GM23338 (cell line): Measurements from ENCODE around the gene ZNF627. TPM values are rescaled to one million over a fixed set of nuclear protein-coding genes. Genes with fewer than 3 reads are reported as not detected.

ENCODE experiments used
- ATAC-seq: fragments of 200-7000 bp; cut with Tn5 transposase; 3 replicates; pipeline ENCODE4 v1.9.1; 2020
- DNase-seq: peaks from one replicate; pipeline ENCODE4 v3.0.0-alpha.2; 2015; ENCODE audit warnings: low spot score
- H2AFZ ChIP-seq: fragments of 200-600 bp; sonication (generic); 2 replicates; pipeline ENCODE4 v1.8.0; 2016; ENCODE audit warnings: antibody characterized with exemption, mild to moderate bottlenecking, moderate library complexity
- H3F3A ChIP-seq: fragments of 200-600 bp; sonication (generic); replicated peaks from 2 replicates; pipeline ENCODE4 v1.8.0; 2017; ENCODE audit warnings: antibody characterized with exemption, mixed run types, low read depth
- H3K27ac ChIP-seq: fragments of 200-600 bp; sonication (generic); 2 replicates; pipeline ENCODE4 v1.6.1; 2016; ENCODE audit warnings: low read depth
- H3K27me3 ChIP-seq: fragments of 200-600 bp; sonication (generic); 2 replicates; pipeline ENCODE4 v1.8.0; 2016; ENCODE audit warnings: mild to moderate bottlenecking, mixed run types, moderate library complexity; ENCODE audit not compliant: insufficient read depth
- H3K36me3 ChIP-seq: fragments of 200-600 bp; sonication (generic); 2 replicates; pipeline ENCODE4 v1.8.0; 2016; ENCODE audit warnings: mild to moderate bottlenecking; ENCODE audit not compliant: insufficient read depth
- H3K4me1 ChIP-seq: fragments of 200-600 bp; sonication (generic); 2 replicates; pipeline ENCODE4 v1.8.0; 2016; ENCODE audit warnings: mild to moderate bottlenecking, moderate library complexity; ENCODE audit not compliant: insufficient read depth
- H3K4me2 ChIP-seq: fragments of 200-600 bp; sonication (generic); 2 replicates; pipeline ENCODE4 v1.7.1; 2017; ENCODE audit warnings: mixed run types
- H3K4me3 ChIP-seq: fragments of 200-600 bp; sonication (generic); 2 replicates; pipeline ENCODE4 v1.6.1; 2016; ENCODE audit warnings: mixed run types
- H3K79me2 ChIP-seq: fragments of 200-600 bp; sonication (generic); replicated peaks from 2 replicates; pipeline ENCODE4 v1.8.0; 2017; ENCODE audit warnings: mild to moderate bottlenecking; ENCODE audit not compliant: insufficient read depth
- H3K9me2 ChIP-seq: fragments of 200-600 bp; sonication (generic); 2 replicates; pipeline ENCODE4 v1.8.0; 2017; ENCODE audit not compliant: insufficient read depth
- H4K20me1 ChIP-seq: fragments of 200-600 bp; sonication (generic); replicated peaks from 2 replicates; pipeline ENCODE4 v1.8.0; 2017; ENCODE audit warnings: mild to moderate bottlenecking; ENCODE audit not compliant: insufficient read depth
- H3K27ac Mint-ChIP-seq: 2 replicates; pipeline ENCODE4 v1.8.0; 2020; ENCODE audit warnings: inconsistent platforms, mild to moderate bottlenecking, moderate library complexity, mixed read lengths
- H3K27me3 Mint-ChIP-seq: 3 replicates; pipeline ENCODE4 v1.8.0; 2022; ENCODE audit warnings: low read depth, mild to moderate bottlenecking, moderate library complexity, mixed read lengths, inconsistent platforms; ENCODE audit not compliant: insufficient read depth, poor library complexity
- H3K36me3 Mint-ChIP-seq: 3 replicates; pipeline ENCODE4 v1.8.0; 2021; ENCODE audit warnings: low read depth, mild to moderate bottlenecking, inconsistent platforms, moderate library complexity, mixed read lengths
- H3K4me1 Mint-ChIP-seq: 3 replicates; pipeline ENCODE4 v1.8.0; 2020; ENCODE audit warnings: mild to moderate bottlenecking, inconsistent platforms, mixed read lengths
- H3K4me3 Mint-ChIP-seq: 3 replicates; pipeline ENCODE4 v1.8.0; 2021; ENCODE audit warnings: moderate library complexity, mild to moderate bottlenecking, inconsistent platforms, mixed read lengths
- H3K9me3 Mint-ChIP-seq: 3 replicates; pipeline ENCODE4 v1.8.0; 2020; ENCODE audit warnings: moderate library complexity, mild to moderate bottlenecking, inconsistent platforms, mixed read lengths
- CREB1 ChIP-seq: fragments of 250-450 bp; sonication (Bioruptor Pico); IDR thresholded peaks from 2 replicates; pipeline ENCODE4 v1.5.0; 2020; ENCODE audit warnings: low read depth, mild to moderate bottlenecking, moderate library complexity
- EZH2 ChIP-seq: fragments of 200-600 bp; sonication (generic); IDR thresholded peaks from one replicate; pipeline ENCODE4 v1.8.0; 2017; ENCODE audit warnings: antibody characterized with exemption, mild to moderate bottlenecking, low read depth; ENCODE audit not compliant: unreplicated experiment
- EZH2phosphoT487 ChIP-seq: fragments of 200-600 bp; sonication (generic); IDR thresholded peaks from one replicate; pipeline ENCODE4 v1.8.1; 2018; ENCODE audit warnings: antibody characterized with exemption; ENCODE audit not compliant: unreplicated experiment
- JUNB ChIP-seq: IDR thresholded peaks from one replicate; pipeline ENCODE4 v1.6.1; 2016; ENCODE audit warnings: antibody characterized with exemption; ENCODE audit not compliant: unreplicated experiment
- NANOG ChIP-seq: IDR thresholded peaks from 2 replicates; pipeline ENCODE4 v1.6.1; 2016; ENCODE audit warnings: antibody characterized with exemption, borderline replicate concordance
- POLR2AphosphoS5 ChIP-seq: IDR thresholded peaks from 2 replicates; pipeline ENCODE4 v1.6.1; 2016; ENCODE audit warnings: antibody characterized with exemption, low read depth
- STAT1 ChIP-seq: IDR thresholded peaks from one replicate; pipeline ENCODE4 v1.6.1; 2016; ENCODE audit warnings: antibody characterized with exemption; ENCODE audit not compliant: unreplicated experiment
- ZNF114 ChIP-seq: fragments of 250-450 bp; sonication (Bioruptor Pico); IDR thresholded peaks from 2 replicates; pipeline ENCODE4 v1.5.0; 2020; ENCODE audit warnings: mild to moderate bottlenecking, moderate library complexity
- ZNF331 ChIP-seq: fragments of 250-450 bp; sonication (Bioruptor Pico); IDR thresholded peaks from 2 replicates; pipeline ENCODE4 v1.5.0; 2020; ENCODE audit warnings: low read depth, mild to moderate bottlenecking, moderate library complexity
- polyA plus RNA-seq: library from polyadenylated mRNA; unstranded; fragments of >200 nt; fragmentation: Nextera tagmentation; extraction: Ambion mirVana; gene quantifications from 2 replicates; pipeline ENCODE4 v1.2.1, GENCODE V29; 2016
- total RNA-seq: library from RNA; depleted of rRNA; stranded (reverse); fragments of >200 nt; shearing (Covaris generic); gene quantifications from 2 replicates; pipeline ENCODE4 v1.2.3, GENCODE V29; 2014
- TF ChIP-seq, protein P1 (sequence below): fragments of 250-450 bp; sonication (Bioruptor Pico); IDR thresholded peaks from 2 replicates; pipeline ENCODE4 v1.5.0; 2020; ENCODE audit warnings: mild to moderate bottlenecking, moderate library complexity
- TF ChIP-seq, protein P2 (sequence below): IDR thresholded peaks from 2 replicates; pipeline ENCODE4 v1.6.1; 2016; ENCODE audit warnings: antibody characterized with exemption
- TF ChIP-seq, protein P3 (sequence below), 2 experiments: fragments of 200-600 bp in 1 of 2; sonication (generic) in 1 of 2; conservative IDR thresholded peaks; 2 replicates each; pipeline versions ENCODE4 v1.5.1 to v1.6.1; 2016 to 2017; ENCODE audit warnings: antibody characterized with exemption in 2 of 2, low read depth in 2 of 2, mild to moderate bottlenecking in 2 of 2, moderate library complexity in 1 of 2
- TF ChIP-seq, protein P4 (sequence below): IDR thresholded peaks from one replicate; pipeline ENCODE4 v1.6.1; 2018; ENCODE audit warnings: antibody characterized with exemption; ENCODE audit not compliant: unreplicated experiment

Gene ZNF627
- total and polyA plus RNA-seq, 2 experiments from 2014 or later = 9.0 to 15.4 TPM

DNA sequence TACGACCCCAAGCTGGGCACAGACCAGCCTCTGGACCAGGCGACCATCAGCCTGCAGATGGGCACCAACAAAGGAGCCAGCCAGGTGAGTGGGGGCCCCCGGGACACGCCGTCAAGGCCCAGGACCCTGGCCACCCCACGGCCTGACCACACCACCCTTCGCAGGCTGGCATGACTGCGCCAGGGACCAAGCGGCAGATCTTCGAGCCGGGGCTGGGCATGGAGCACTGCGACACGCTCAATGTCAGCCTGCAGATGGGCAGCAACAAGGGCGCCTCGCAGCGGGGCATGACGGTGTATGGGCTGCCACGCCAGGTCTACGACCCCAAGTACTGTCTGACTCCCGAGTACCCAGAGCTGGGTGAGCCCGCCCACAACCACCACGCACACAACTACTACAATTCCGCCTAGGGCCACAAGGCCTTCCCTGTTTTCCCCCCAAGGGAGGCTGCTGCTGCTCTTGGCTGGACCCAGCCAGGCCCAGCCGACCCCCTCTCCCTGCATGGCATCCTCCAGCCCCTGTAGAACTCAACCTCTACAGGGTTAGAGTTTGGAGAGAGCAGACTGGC lies 47.8 kb upstream of the ZNF627 start (continued):
- TF ChIP-seq, protein P1, sequence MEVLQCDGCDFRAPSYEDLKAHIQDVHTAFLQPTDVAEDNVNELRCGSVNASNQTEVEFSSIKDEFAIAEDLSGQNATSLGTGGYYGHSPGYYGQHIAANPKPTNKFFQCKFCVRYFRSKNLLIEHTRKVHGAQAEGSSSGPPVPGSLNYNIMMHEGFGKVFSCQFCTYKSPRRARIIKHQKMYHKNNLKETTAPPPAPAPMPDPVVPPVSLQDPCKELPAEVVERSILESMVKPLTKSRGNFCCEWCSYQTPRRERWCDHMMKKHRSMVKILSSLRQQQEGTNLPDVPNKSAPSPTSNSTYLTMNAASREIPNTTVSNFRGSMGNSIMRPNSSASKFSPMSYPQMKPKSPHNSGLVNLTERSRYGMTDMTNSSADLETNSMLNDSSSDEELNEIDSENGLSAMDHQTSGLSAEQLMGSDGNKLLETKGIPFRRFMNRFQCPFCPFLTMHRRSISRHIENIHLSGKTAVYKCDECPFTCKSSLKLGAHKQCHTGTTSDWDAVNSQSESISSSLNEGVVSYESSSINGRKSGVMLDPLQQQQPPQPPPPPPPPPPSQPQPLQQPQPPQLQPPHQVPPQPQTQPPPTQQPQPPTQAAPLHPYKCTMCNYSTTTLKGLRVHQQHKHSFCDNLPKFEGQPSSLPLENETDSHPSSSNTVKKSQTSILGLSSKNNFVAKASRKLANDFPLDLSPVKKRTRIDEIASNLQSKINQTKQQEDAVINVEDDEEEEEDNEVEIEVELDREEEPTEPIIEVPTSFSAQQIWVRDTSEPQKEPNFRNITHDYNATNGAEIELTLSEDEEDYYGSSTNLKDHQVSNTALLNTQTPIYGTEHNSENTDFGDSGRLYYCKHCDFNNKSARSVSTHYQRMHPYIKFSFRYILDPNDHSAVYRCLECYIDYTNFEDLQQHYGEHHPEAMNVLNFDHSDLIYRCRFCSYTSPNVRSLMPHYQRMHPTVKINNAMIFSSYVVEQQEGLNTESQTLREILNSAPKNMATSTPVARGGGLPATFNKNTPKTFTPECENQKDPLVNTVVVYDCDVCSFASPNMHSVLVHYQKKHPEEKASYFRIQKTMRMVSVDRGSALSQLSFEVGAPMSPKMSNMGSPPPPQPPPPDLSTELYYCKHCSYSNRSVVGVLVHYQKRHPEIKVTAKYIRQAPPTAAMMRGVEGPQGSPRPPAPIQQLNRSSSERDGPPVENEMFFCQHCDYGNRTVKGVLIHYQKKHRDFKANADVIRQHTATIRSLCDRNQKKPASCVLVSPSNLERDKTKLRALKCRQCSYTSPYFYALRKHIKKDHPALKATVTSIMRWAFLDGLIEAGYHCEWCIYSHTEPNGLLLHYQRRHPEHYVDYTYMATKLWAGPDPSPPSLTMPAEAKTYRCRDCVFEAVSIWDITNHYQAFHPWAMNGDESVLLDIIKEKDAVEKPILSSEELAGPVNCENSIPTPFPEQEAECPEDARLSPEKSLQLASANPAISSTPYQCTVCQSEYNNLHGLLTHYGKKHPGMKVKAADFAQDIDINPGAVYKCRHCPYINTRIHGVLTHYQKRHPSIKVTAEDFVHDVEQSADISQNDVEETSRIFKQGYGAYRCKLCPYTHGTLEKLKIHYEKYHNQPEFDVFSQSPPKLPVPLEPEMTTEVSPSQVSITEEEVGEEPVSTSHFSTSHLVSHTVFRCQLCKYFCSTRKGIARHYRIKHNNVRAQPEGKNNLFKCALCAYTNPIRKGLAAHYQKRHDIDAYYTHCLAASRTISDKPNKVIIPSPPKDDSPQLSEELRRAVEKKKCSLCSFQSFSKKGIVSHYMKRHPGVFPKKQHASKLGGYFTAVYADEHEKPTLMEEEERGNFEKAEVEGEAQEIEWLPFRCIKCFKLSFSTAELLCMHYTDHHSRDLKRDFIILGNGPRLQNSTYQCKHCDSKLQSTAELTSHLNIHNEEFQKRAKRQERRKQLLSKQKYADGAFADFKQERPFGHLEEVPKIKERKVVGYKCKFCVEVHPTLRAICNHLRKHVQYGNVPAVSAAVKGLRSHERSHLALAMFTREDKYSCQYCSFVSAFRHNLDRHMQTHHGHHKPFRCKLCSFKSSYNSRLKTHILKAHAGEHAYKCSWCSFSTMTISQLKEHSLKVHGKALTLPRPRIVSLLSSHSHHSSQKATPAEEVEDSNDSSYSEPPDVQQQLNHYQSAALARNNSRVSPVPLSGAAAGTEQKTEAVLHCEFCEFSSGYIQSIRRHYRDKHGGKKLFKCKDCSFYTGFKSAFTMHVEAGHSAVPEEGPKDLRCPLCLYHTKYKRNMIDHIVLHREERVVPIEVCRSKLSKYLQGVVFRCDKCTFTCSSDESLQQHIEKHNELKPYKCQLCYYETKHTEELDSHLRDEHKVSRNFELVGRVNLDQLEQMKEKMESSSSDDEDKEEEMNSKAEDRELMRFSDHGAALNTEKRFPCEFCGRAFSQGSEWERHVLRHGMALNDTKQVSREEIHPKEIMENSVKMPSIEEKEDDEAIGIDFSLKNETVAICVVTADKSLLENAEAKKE (CRISPR knock-in tag) = no peak
- no peak for TF ChIP-seq EZH2phosphoT487
- no peak for TF ChIP-seq NANOG
- TF ChIP-seq EZH2 = no peak
- no peak for TF ChIP-seq ZNF114 (CRISPR knock-in tag)

DNA sequence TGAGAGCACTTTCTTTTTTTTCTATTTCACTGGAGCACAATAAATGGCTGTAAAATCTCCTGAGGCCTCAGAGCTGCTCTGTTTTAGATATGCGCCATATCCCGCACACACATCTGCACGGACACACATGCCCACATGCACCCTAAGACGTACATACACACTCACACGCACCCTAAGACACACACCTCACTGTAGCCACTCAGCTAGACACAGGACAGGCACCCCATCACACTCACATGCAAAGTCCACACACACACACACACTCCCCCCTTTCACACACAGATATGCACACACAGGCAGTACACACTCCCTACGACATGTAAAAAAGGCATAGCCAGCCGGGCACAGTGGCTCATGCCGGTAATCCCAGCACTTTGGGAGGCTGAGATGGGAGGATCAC lies 47.0 kb upstream of the ZNF627 start:
- DNase-seq (no peak), ATAC-seq (no peak)
- Histone ChIP-seq H2AFZ (no peak overlapping the region), H3K4me2 (no peak overlapping the region), H3F3A (no peaks in the 10 kb centered on the region), H3K27me3 (no peaks in the 10 kb centered on the region), H4K20me1 (no peaks in the 10 kb centered on the region), H3K79me2 (peaks cover 1% of the 10 kb centered on the region; the same call in 1 of the 2 replicates), H3K36me3 (no peaks in the 10 kb centered on the region), H3K27ac (no peak overlapping the region), H3K4me1 (no peaks in the 10 kb centered on the region), H3K9me2 (no peaks in the 10 kb centered on the region), H3K4me3 (no peak overlapping the region)
- H3K27ac Mint-ChIP-seq = no peak overlapping the region
- peaks cover 23% of the 10 kb centered on the region for H3K36me3 Mint-ChIP-seq
- no peaks in the 10 kb centered on the region for H3K9me3 Mint-ChIP-seq
- H3K27me3 Mint-ChIP-seq = peaks cover 7% of the 10 kb centered on the region
- no peak overlapping the region for H3K4me3 Mint-ChIP-seq
- no peaks in the 10 kb centered on the region for H3K4me1 Mint-ChIP-seq
- TF ChIP-seq POLR2AphosphoS5 (no peak), ZNF331 (CRISPR knock-in tag) (no peak), EZH2phosphoT487 (no peak), ZNF114 (CRISPR knock-in tag) (no peak), STAT1 (no peak), EZH2 (no peak), JUNB (no peak), NANOG (no peak), CREB1 (CRISPR knock-in tag) (no peak)
- TF ChIP-seq, protein P2, sequence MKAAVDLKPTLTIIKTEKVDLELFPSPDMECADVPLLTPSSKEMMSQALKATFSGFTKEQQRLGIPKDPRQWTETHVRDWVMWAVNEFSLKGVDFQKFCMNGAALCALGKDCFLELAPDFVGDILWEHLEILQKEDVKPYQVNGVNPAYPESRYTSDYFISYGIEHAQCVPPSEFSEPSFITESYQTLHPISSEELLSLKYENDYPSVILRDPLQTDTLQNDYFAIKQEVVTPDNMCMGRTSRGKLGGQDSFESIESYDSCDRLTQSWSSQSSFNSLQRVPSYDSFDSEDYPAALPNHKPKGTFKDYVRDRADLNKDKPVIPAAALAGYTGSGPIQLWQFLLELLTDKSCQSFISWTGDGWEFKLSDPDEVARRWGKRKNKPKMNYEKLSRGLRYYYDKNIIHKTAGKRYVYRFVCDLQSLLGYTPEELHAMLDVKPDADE = no peak
- TF ChIP-seq, protein P3, sequence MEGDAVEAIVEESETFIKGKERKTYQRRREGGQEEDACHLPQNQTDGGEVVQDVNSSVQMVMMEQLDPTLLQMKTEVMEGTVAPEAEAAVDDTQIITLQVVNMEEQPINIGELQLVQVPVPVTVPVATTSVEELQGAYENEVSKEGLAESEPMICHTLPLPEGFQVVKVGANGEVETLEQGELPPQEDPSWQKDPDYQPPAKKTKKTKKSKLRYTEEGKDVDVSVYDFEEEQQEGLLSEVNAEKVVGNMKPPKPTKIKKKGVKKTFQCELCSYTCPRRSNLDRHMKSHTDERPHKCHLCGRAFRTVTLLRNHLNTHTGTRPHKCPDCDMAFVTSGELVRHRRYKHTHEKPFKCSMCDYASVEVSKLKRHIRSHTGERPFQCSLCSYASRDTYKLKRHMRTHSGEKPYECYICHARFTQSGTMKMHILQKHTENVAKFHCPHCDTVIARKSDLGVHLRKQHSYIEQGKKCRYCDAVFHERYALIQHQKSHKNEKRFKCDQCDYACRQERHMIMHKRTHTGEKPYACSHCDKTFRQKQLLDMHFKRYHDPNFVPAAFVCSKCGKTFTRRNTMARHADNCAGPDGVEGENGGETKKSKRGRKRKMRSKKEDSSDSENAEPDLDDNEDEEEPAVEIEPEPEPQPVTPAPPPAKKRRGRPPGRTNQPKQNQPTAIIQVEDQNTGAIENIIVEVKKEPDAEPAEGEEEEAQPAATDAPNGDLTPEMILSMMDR (conservative IDR thresholded peaks at IDR 0.05; ENCODE audit: low read depth in 2 of 2) = no peak
- TF ChIP-seq, protein P4, sequence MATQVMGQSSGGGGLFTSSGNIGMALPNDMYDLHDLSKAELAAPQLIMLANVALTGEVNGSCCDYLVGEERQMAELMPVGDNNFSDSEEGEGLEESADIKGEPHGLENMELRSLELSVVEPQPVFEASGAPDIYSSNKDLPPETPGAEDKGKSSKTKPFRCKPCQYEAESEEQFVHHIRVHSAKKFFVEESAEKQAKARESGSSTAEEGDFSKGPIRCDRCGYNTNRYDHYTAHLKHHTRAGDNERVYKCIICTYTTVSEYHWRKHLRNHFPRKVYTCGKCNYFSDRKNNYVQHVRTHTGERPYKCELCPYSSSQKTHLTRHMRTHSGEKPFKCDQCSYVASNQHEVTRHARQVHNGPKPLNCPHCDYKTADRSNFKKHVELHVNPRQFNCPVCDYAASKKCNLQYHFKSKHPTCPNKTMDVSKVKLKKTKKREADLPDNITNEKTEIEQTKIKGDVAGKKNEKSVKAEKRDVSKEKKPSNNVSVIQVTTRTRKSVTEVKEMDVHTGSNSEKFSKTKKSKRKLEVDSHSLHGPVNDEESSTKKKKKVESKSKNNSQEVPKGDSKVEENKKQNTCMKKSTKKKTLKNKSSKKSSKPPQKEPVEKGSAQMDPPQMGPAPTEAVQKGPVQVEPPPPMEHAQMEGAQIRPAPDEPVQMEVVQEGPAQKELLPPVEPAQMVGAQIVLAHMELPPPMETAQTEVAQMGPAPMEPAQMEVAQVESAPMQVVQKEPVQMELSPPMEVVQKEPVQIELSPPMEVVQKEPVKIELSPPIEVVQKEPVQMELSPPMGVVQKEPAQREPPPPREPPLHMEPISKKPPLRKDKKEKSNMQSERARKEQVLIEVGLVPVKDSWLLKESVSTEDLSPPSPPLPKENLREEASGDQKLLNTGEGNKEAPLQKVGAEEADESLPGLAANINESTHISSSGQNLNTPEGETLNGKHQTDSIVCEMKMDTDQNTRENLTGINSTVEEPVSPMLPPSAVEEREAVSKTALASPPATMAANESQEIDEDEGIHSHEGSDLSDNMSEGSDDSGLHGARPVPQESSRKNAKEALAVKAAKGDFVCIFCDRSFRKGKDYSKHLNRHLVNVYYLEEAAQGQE = no peak
